Kidney epithelial cell (primary cell): ENCODE data around the gene EEIG1. TPM values are rescaled to one million over a fixed set of nuclear protein-coding genes. Genes with fewer than 3 reads are reported as not detected.

Experiments
- DNase-seq: peaks from one replicate; pipeline ENCODE4 v3.0.0-alpha.2; 2010; ENCODE audit warnings: low read depth
- H3K27me3 ChIP-seq: 2 replicates; pipeline ENCODE4 v1.6.0; 2011; ENCODE audit warnings: low read length; ENCODE audit not compliant: control insufficient read depth, insufficient read depth
- H3K36me3 ChIP-seq: 2 replicates; pipeline ENCODE4 v1.5.1; 2011; ENCODE audit warnings: low read length; ENCODE audit not compliant: control insufficient read depth, insufficient read depth
- H3K4me3 ChIP-seq: 2 replicates; pipeline ENCODE4 v1.5.1; 2011; ENCODE audit warnings: low read depth, mild to moderate bottlenecking, control low read depth, low read length
- total RNA-seq: library from RNA; depleted of rRNA; stranded (reverse); fragments of >200 nt; gene quantifications from 2 replicates; pipeline ENCODE4 v1.2.3, GENCODE V29; 2015
- TF ChIP-seq, protein P1 (sequence below): IDR thresholded peaks from 2 replicates; pipeline ENCODE4 v1.5.1; 2011; ENCODE audit warnings: mild to moderate bottlenecking, moderate library complexity, low read length, control low read depth, inconsistent platforms; ENCODE audit not compliant: insufficient read depth, poor library complexity, severe bottlenecking

Gene EEIG1
- total RNA-seq, 1 donor from 2014 or later: 16.5 TPM

DNA sequence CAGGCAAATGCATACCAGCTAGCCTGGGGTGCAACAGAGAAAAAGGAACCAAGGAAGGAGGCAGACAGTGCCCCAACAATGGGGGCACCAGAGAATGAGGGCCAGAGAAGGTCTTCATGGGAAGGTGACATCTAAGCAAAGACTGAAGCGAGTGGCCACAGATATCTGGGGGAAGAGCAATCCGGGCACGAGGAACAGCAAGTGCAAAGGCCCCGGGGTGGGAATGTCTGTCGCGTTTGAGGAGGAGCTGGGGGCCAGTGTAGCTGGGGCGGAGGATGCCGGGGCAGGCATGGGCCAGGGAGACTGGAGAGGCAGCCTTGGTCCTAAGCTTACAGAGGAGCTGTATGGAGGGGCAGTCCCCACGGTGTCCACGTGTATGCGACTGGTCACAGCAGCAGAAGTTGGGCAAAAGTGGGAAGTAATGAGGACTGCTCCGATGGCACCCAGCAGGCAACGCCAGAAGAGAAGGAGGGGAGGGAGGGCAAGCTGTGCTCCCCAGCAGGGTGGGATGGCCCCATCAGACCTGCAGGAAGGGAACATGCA, 19.1 kb downstream of the EEIG1 start:
- Histone ChIP-seq H3K36me3 (no peaks in the 10 kb centered on the region), H3K27me3 (no peaks in the 10 kb centered on the region), H3K4me3 (no peak overlapping the region)
- TF ChIP-seq, protein P1, sequence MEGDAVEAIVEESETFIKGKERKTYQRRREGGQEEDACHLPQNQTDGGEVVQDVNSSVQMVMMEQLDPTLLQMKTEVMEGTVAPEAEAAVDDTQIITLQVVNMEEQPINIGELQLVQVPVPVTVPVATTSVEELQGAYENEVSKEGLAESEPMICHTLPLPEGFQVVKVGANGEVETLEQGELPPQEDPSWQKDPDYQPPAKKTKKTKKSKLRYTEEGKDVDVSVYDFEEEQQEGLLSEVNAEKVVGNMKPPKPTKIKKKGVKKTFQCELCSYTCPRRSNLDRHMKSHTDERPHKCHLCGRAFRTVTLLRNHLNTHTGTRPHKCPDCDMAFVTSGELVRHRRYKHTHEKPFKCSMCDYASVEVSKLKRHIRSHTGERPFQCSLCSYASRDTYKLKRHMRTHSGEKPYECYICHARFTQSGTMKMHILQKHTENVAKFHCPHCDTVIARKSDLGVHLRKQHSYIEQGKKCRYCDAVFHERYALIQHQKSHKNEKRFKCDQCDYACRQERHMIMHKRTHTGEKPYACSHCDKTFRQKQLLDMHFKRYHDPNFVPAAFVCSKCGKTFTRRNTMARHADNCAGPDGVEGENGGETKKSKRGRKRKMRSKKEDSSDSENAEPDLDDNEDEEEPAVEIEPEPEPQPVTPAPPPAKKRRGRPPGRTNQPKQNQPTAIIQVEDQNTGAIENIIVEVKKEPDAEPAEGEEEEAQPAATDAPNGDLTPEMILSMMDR: no peak
- no peak for DNase-seq

DNA sequence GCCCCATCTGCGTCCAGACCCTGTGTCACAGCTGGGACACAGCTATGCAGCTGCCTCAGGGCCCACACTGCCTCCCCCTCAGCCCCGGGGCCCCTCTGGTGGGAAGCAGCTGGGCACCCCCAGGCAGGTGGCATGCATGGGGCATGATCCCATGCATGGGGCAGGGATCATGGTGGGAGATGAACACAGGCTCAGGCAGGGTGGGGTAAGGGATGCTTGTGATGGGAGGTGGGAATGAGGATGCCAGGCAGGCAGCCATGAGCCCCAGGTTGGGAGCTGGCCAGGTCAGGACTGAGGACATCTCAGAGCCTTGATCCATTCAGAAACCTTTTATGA, 19.7 kb downstream of the EEIG1 start:
- H3K36me3 ChIP-seq: no peaks in the 10 kb centered on the region
- DNase-seq: no peak
- no peak overlapping the region for H3K4me3 ChIP-seq
- TF ChIP-seq, protein P1: no peak
- H3K27me3 ChIP-seq: no peaks in the 10 kb centered on the region

DNA sequence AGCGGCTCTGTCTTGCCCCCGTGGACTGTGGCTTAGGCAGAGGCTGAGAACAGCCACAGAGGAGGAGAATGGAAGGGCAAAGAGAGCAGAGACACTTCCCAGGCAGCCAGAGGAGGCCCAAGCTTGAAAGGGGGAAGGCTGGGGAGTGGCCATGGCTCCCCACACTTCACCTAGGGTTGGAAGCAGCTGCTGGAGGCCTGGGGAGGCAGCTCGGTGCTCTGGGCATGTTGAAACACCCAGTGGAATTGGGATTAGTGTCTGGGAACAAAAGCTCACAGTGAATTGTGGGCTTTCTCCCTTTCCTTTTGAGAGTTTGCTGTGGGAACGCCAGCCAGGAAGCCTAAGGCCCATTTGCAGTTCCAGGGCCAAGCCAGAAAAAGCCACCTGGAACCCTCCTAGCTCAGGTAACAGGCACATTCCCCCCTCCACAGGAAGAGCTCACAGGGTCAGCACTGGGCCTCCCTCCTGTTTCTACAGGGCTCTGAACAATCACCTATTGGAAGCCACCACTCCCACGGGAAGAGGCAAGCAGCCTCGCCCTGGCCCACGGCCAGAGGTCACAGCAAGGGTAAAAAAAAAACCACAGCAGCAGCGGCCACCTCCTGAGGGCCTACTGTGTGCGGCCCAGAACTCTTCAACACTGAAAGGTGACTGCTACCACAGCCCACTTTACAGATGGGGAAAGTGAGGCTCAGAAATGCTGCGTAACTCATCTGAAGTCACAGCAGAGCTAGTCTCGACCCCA, 20.2 kb downstream of the EEIG1 start:
- no peaks in the 10 kb centered on the region for H3K27me3 ChIP-seq
- DNase-seq: no peak
- TF ChIP-seq, protein P1: no peak
- H3K4me3 ChIP-seq: no peak overlapping the region
- no peaks in the 10 kb centered on the region for H3K36me3 ChIP-seq

DNA sequence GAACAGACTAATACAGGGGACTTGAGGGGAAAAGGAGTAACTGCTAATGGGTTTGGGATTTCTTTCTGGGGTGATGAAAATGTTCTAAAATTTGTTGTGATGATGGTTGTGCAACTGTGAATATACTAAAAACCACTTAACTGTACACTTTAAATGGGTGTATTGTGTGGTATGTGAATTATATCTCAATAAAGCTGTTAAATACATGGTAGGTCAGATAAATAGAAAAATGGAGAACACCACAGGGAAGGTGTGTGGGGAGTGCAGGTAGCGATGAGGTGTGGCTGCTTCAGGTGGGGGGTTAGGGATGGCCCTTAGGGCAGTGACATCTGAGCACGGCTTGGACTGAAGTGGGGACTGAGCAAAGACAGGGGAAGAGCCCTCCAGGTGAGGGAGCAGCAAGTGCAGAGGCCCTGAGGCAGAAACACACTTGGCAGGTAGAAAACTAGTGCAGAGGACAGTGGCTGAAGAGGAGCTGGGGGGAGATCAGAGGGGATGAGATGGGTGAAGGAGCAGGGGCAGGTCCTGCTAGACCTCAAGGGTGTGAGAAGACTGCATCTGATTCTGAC, 20.9 kb downstream of the EEIG1 start:
- TF ChIP-seq, protein P1: no peak
- Histone ChIP-seq H3K36me3 (no peaks in the 10 kb centered on the region), H3K4me3 (no peak overlapping the region), H3K27me3 (no peaks in the 10 kb centered on the region)
- DNase-seq: no peak

DNA sequence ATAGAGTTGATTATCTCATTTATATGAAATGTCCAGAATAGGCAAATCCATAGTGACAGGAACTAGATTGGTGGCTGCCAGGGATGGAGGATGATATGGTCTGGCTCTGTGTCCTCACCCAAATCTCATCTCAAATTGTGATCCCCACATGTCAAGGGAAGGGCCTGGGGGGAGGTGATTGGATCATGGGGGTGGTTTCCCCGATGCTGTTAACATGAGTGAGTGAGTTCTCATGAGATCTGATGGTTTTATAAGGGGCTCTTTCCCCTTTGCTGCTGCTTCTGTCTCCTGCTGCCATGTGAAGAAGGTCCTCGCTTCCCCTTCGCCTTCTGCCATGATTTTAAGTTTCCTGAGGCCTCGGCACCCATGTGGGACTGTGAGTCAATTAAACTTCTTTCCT, 21.4 kb downstream of the EEIG1 start:
- H3K36me3 ChIP-seq: no peaks in the 10 kb centered on the region
- H3K27me3 ChIP-seq: no peaks in the 10 kb centered on the region
- no peak for DNase-seq
- no peak overlapping the region for H3K4me3 ChIP-seq
- TF ChIP-seq, protein P1: no peak
